Adrenal gland (tissue), 5 donors: ENCODE measurements around the gene SNX9.

Experiments
- POLR2A ChIP-seq, 2 donors: fragments of 450-650 bp; IDR thresholded peaks; one replicate each; pipeline ENCODE4 v1.6.1; 2017; ENCODE audit warnings: antibody characterized with exemption in 2 of 2, mild to moderate bottlenecking in 2 of 2, moderate library complexity in 1 of 2
- TF ChIP-seq, protein P1 (sequence below), 6 experiments: fragments of 450-650 bp in 4 of 6; fragments of 200-600 bp in 2 of 6; sonication (generic) in 1 of 6; IDR thresholded peaks; 1 replicate in 5 of 6; 2 replicates in 1 of 6; pipeline versions ENCODE4 v1.5.1 to v1.8.0; 2016 to 2021; ENCODE audit warnings: antibody characterized with exemption in 6 of 6, mild to moderate bottlenecking in 2 of 6, moderate library complexity in 1 of 6
- donor health status: DM: no; HTN: no; CAD: no.

DNA sequence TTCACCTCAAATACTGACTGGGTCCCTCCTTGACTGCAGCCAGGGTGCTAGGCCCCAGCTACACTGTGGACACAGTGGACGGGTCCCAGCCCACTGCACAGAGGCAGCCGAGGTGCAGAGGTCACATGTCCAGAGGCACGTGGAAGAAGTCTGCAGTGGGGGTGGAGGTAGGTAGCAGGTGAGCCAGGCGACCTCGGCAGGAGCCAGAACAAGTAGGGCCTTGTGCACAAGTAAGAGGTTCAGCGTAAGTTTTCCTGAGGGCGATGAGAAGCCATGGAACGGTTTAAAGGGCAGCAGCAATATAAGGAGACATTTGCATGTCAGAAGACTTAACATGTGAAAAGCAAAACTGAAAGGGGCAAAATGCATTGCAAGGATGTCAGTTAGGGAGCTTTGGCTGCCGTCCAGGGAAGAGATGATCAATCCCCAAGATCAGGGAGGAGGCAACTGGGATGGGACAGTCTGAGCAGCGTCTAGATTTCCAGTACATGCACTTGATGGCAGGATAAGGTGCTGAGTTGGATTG is 49.7 kb upstream of the SNX9 start:
- TF ChIP-seq, protein P1, sequence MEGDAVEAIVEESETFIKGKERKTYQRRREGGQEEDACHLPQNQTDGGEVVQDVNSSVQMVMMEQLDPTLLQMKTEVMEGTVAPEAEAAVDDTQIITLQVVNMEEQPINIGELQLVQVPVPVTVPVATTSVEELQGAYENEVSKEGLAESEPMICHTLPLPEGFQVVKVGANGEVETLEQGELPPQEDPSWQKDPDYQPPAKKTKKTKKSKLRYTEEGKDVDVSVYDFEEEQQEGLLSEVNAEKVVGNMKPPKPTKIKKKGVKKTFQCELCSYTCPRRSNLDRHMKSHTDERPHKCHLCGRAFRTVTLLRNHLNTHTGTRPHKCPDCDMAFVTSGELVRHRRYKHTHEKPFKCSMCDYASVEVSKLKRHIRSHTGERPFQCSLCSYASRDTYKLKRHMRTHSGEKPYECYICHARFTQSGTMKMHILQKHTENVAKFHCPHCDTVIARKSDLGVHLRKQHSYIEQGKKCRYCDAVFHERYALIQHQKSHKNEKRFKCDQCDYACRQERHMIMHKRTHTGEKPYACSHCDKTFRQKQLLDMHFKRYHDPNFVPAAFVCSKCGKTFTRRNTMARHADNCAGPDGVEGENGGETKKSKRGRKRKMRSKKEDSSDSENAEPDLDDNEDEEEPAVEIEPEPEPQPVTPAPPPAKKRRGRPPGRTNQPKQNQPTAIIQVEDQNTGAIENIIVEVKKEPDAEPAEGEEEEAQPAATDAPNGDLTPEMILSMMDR (IDR thresholded peaks at IDR 0.05): no peak
- TF ChIP-seq POLR2A (IDR thresholded peaks at IDR 0.05): no peak
